GM12878 (cell line): ENCODE measurements around the gene SALL3.

Experiments used
- BHLHE40 ChIP-seq, 2 experiments: fragments of 450-650 bp in 1 of 2; IDR thresholded peaks; 2 replicates each; pipeline ENCODE4 v1.6.1; 2011 to 2017; ENCODE audit warnings: low read depth in 2 of 2, borderline replicate concordance in 1 of 2, improper control_type of control experiment in 1 of 2, low read length in 1 of 2, mild to moderate bottlenecking in 1 of 2
- DPF2 ChIP-seq: fragments of 450-650 bp; IDR thresholded peaks from 2 replicates; pipeline ENCODE4 v1.6.1; 2017; ENCODE audit warnings: mild to moderate bottlenecking
- EGR1 ChIP-seq, 2 experiments: IDR thresholded peaks; 1 replicate in 1 of 2; 2 replicates in 1 of 2; pipeline ENCODE4 v1.6.1; 2011 to 2012; ENCODE audit warnings: low read depth in 2 of 2, low read length in 2 of 2, borderline replicate concordance in 1 of 2, mild to moderate bottlenecking in 1 of 2, moderate library complexity in 1 of 2
- FOS ChIP-seq: IDR thresholded peaks from 3 replicates; pipeline ENCODE4 v1.6.1; 2011; ENCODE audit warnings: borderline replicate concordance; ENCODE audit not compliant: insufficient read length; ENCODE audit errors: extremely low read depth
- JUND ChIP-seq: IDR thresholded peaks from 2 replicates; pipeline ENCODE4 v1.6.1; 2012; ENCODE audit warnings: low read depth, mild to moderate bottlenecking, low read length, improper control_type of control experiment, moderate library complexity
- MAX ChIP-seq: IDR thresholded peaks from 2 replicates; pipeline ENCODE4 v1.6.1; 2012; ENCODE audit warnings: low read depth, low read length, improper control_type of control experiment
- NBN ChIP-seq: fragments of 450-650 bp; IDR thresholded peaks from 2 replicates; pipeline ENCODE4 v1.6.1; 2016
- POLR2A ChIP-seq: IDR thresholded peaks from 2 replicates; pipeline ENCODE4 v1.6.1; 2011; ENCODE audit warnings: low read depth, mild to moderate bottlenecking, low read length
- RUNX3 ChIP-seq: IDR thresholded peaks from 2 replicates; pipeline ENCODE4 v1.6.1; 2012; ENCODE audit warnings: low read length, inconsistent platforms
- SMAD1 ChIP-seq: fragments of 450-650 bp; IDR thresholded peaks from 2 replicates; pipeline ENCODE4 v1.6.1; 2018; ENCODE audit warnings: mild to moderate bottlenecking, low read depth; ENCODE audit not compliant: partially characterized antibody
- STAT1 ChIP-seq: fragments of 450-650 bp; conservative IDR thresholded peaks from 2 replicates; pipeline ENCODE4 v1.6.1; 2014; ENCODE audit warnings: antibody characterized with exemption, mild to moderate bottlenecking
- TAF1 ChIP-seq: IDR thresholded peaks from 2 replicates; pipeline ENCODE4 v1.6.1; 2011; ENCODE audit warnings: mild to moderate bottlenecking, low read depth, low read length, borderline replicate concordance
- TF ChIP-seq, protein P1 (sequence below), 3 experiments: IDR thresholded peaks in 2 of 3; conservative IDR thresholded peaks in 1 of 3; 2 replicates each; pipeline ENCODE4 v1.5.1; 2011; ENCODE audit warnings: low read depth in 3 of 3, low read length in 3 of 3, mild to moderate bottlenecking in 3 of 3, control low read depth in 2 of 3, moderate library complexity in 2 of 3, inconsistent platforms in 1 of 3, mixed read lengths in 1 of 3; ENCODE audit not compliant: control insufficient read depth in 2 of 3, insufficient read depth in 1 of 3; ENCODE audit errors: extremely low read depth in 1 of 3

DNA sequence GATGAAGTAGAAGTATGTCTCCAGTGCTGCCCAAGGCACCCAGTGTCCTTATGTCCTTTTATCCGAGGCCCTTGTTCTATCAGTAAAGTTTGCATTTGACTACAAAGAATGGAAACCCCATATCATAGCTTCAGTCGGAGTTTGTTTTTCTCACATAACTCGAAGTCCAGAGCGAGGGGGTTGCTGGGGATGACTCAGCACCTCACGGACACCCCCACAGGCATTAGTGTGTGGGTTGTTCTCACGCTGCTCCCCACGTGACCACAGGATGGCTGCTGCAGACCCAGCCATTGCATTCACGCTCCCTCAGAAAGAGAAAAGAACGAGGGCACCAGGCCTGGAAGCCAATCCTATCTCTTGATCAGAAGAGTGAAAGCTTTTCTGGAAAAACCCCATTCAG, 27.8 kb downstream of the SALL3 start:
- TF ChIP-seq JUND: no peak
- no peak for TF ChIP-seq FOS
- no peak for TF ChIP-seq NBN
- no peak for TF ChIP-seq STAT1
- TF ChIP-seq SMAD1: no peak
- no peak for TF ChIP-seq EGR1 (IDR thresholded peaks at IDR 0.05; ENCODE audit: borderline replicate concordance in 1 of 2, low read depth in 2 of 2, low read length in 2 of 2)
- no peak for TF ChIP-seq POLR2A
- no peak for TF ChIP-seq BHLHE40 (IDR thresholded peaks at IDR 0.05; ENCODE audit: borderline replicate concordance in 1 of 2, low read depth in 2 of 2, low read length in 1 of 2)
- TF ChIP-seq TAF1: no peak
- TF ChIP-seq DPF2: no peak
- no peak for TF ChIP-seq RUNX3
- TF ChIP-seq MAX: no peak
- TF ChIP-seq, protein P1, sequence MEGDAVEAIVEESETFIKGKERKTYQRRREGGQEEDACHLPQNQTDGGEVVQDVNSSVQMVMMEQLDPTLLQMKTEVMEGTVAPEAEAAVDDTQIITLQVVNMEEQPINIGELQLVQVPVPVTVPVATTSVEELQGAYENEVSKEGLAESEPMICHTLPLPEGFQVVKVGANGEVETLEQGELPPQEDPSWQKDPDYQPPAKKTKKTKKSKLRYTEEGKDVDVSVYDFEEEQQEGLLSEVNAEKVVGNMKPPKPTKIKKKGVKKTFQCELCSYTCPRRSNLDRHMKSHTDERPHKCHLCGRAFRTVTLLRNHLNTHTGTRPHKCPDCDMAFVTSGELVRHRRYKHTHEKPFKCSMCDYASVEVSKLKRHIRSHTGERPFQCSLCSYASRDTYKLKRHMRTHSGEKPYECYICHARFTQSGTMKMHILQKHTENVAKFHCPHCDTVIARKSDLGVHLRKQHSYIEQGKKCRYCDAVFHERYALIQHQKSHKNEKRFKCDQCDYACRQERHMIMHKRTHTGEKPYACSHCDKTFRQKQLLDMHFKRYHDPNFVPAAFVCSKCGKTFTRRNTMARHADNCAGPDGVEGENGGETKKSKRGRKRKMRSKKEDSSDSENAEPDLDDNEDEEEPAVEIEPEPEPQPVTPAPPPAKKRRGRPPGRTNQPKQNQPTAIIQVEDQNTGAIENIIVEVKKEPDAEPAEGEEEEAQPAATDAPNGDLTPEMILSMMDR (IDR thresholded peaks at IDR 0.05 in 2 of 3, conservative IDR thresholded peaks at IDR 0.05 in 1 of 3; ENCODE audit: control insufficient read depth in 2 of 3, extremely low read depth in 1 of 3, insufficient read depth in 1 of 3, low read depth in 3 of 3, low read length in 3 of 3): no peak
